GM23338 (cell line): Measurements from ENCODE around the gene SVOPL. TPM values are rescaled to one million over a fixed set of nuclear protein-coding genes. Genes with fewer than 3 reads are reported as not detected.

Experiments used
- ATAC-seq: fragments of 200-7000 bp; cut with Tn5 transposase; 3 replicates; pipeline ENCODE4 v1.9.1; 2020
- DNase-seq: peaks from one replicate; pipeline ENCODE4 v3.0.0-alpha.2; 2015; ENCODE audit warnings: low spot score
- H2AFZ ChIP-seq: fragments of 200-600 bp; sonication (generic); 2 replicates; pipeline ENCODE4 v1.8.0; 2016; ENCODE audit warnings: antibody characterized with exemption, mild to moderate bottlenecking, moderate library complexity
- H3F3A ChIP-seq: fragments of 200-600 bp; sonication (generic); replicated peaks from 2 replicates; pipeline ENCODE4 v1.8.0; 2017; ENCODE audit warnings: antibody characterized with exemption, mixed run types, low read depth
- H3K27ac ChIP-seq: fragments of 200-600 bp; sonication (generic); 2 replicates; pipeline ENCODE4 v1.6.1; 2016; ENCODE audit warnings: low read depth
- H3K27me3 ChIP-seq: fragments of 200-600 bp; sonication (generic); 2 replicates; pipeline ENCODE4 v1.8.0; 2016; ENCODE audit warnings: mild to moderate bottlenecking, mixed run types, moderate library complexity; ENCODE audit not compliant: insufficient read depth
- H3K36me3 ChIP-seq: fragments of 200-600 bp; sonication (generic); 2 replicates; pipeline ENCODE4 v1.8.0; 2016; ENCODE audit warnings: mild to moderate bottlenecking; ENCODE audit not compliant: insufficient read depth
- H3K4me1 ChIP-seq: fragments of 200-600 bp; sonication (generic); 2 replicates; pipeline ENCODE4 v1.8.0; 2016; ENCODE audit warnings: mild to moderate bottlenecking, moderate library complexity; ENCODE audit not compliant: insufficient read depth
- H3K4me2 ChIP-seq: fragments of 200-600 bp; sonication (generic); 2 replicates; pipeline ENCODE4 v1.7.1; 2017; ENCODE audit warnings: mixed run types
- H3K4me3 ChIP-seq: fragments of 200-600 bp; sonication (generic); 2 replicates; pipeline ENCODE4 v1.6.1; 2016; ENCODE audit warnings: mixed run types
- H3K79me2 ChIP-seq: fragments of 200-600 bp; sonication (generic); replicated peaks from 2 replicates; pipeline ENCODE4 v1.8.0; 2017; ENCODE audit warnings: mild to moderate bottlenecking; ENCODE audit not compliant: insufficient read depth
- H3K9me2 ChIP-seq: fragments of 200-600 bp; sonication (generic); 2 replicates; pipeline ENCODE4 v1.8.0; 2017; ENCODE audit not compliant: insufficient read depth
- H4K20me1 ChIP-seq: fragments of 200-600 bp; sonication (generic); replicated peaks from 2 replicates; pipeline ENCODE4 v1.8.0; 2017; ENCODE audit warnings: mild to moderate bottlenecking; ENCODE audit not compliant: insufficient read depth
- H3K27ac Mint-ChIP-seq: 2 replicates; pipeline ENCODE4 v1.8.0; 2020; ENCODE audit warnings: inconsistent platforms, mild to moderate bottlenecking, moderate library complexity, mixed read lengths
- H3K27me3 Mint-ChIP-seq: 3 replicates; pipeline ENCODE4 v1.8.0; 2022; ENCODE audit warnings: low read depth, mild to moderate bottlenecking, moderate library complexity, mixed read lengths, inconsistent platforms; ENCODE audit not compliant: insufficient read depth, poor library complexity
- H3K36me3 Mint-ChIP-seq: 3 replicates; pipeline ENCODE4 v1.8.0; 2021; ENCODE audit warnings: low read depth, mild to moderate bottlenecking, inconsistent platforms, moderate library complexity, mixed read lengths
- H3K4me1 Mint-ChIP-seq: 3 replicates; pipeline ENCODE4 v1.8.0; 2020; ENCODE audit warnings: mild to moderate bottlenecking, inconsistent platforms, mixed read lengths
- H3K4me3 Mint-ChIP-seq: 3 replicates; pipeline ENCODE4 v1.8.0; 2021; ENCODE audit warnings: moderate library complexity, mild to moderate bottlenecking, inconsistent platforms, mixed read lengths
- H3K9me3 Mint-ChIP-seq: 3 replicates; pipeline ENCODE4 v1.8.0; 2020; ENCODE audit warnings: moderate library complexity, mild to moderate bottlenecking, inconsistent platforms, mixed read lengths
- CREB1 ChIP-seq: fragments of 250-450 bp; sonication (Bioruptor Pico); IDR thresholded peaks from 2 replicates; pipeline ENCODE4 v1.5.0; 2020; ENCODE audit warnings: low read depth, mild to moderate bottlenecking, moderate library complexity
- CTCF ChIP-seq, 2 experiments: fragments of 200-600 bp in 1 of 2; sonication (generic) in 1 of 2; conservative IDR thresholded peaks; 2 replicates each; pipeline versions ENCODE4 v1.5.1 to v1.6.1; 2016 to 2017; ENCODE audit warnings: antibody characterized with exemption in 2 of 2, low read depth in 2 of 2, mild to moderate bottlenecking in 2 of 2, moderate library complexity in 1 of 2
- EZH2 ChIP-seq: fragments of 200-600 bp; sonication (generic); IDR thresholded peaks from one replicate; pipeline ENCODE4 v1.8.0; 2017; ENCODE audit warnings: antibody characterized with exemption, mild to moderate bottlenecking, low read depth; ENCODE audit not compliant: unreplicated experiment
- EZH2phosphoT487 ChIP-seq: fragments of 200-600 bp; sonication (generic); IDR thresholded peaks from one replicate; pipeline ENCODE4 v1.8.1; 2018; ENCODE audit warnings: antibody characterized with exemption; ENCODE audit not compliant: unreplicated experiment
- JUNB ChIP-seq: IDR thresholded peaks from one replicate; pipeline ENCODE4 v1.6.1; 2016; ENCODE audit warnings: antibody characterized with exemption; ENCODE audit not compliant: unreplicated experiment
- NANOG ChIP-seq: IDR thresholded peaks from 2 replicates; pipeline ENCODE4 v1.6.1; 2016; ENCODE audit warnings: antibody characterized with exemption, borderline replicate concordance
- POLR2AphosphoS5 ChIP-seq: IDR thresholded peaks from 2 replicates; pipeline ENCODE4 v1.6.1; 2016; ENCODE audit warnings: antibody characterized with exemption, low read depth
- REST ChIP-seq: IDR thresholded peaks from one replicate; pipeline ENCODE4 v1.6.1; 2018; ENCODE audit warnings: antibody characterized with exemption; ENCODE audit not compliant: unreplicated experiment
- STAT1 ChIP-seq: IDR thresholded peaks from one replicate; pipeline ENCODE4 v1.6.1; 2016; ENCODE audit warnings: antibody characterized with exemption; ENCODE audit not compliant: unreplicated experiment
- ZNF114 ChIP-seq: fragments of 250-450 bp; sonication (Bioruptor Pico); IDR thresholded peaks from 2 replicates; pipeline ENCODE4 v1.5.0; 2020; ENCODE audit warnings: mild to moderate bottlenecking, moderate library complexity
- ZNF331 ChIP-seq: fragments of 250-450 bp; sonication (Bioruptor Pico); IDR thresholded peaks from 2 replicates; pipeline ENCODE4 v1.5.0; 2020; ENCODE audit warnings: low read depth, mild to moderate bottlenecking, moderate library complexity
- polyA plus RNA-seq: library from polyadenylated mRNA; unstranded; fragments of >200 nt; fragmentation: Nextera tagmentation; extraction: Ambion mirVana; gene quantifications from 2 replicates; pipeline ENCODE4 v1.2.1, GENCODE V29; 2016
- total RNA-seq: library from RNA; depleted of rRNA; stranded (reverse); fragments of >200 nt; shearing (Covaris generic); gene quantifications from 2 replicates; pipeline ENCODE4 v1.2.3, GENCODE V29; 2014
- TF ChIP-seq, protein P1 (sequence below): fragments of 250-450 bp; sonication (Bioruptor Pico); IDR thresholded peaks from 2 replicates; pipeline ENCODE4 v1.5.0; 2020; ENCODE audit warnings: mild to moderate bottlenecking, moderate library complexity
- TF ChIP-seq, protein P2 (sequence below): IDR thresholded peaks from 2 replicates; pipeline ENCODE4 v1.6.1; 2016; ENCODE audit warnings: antibody characterized with exemption

SVOPL gene
- total and polyA plus RNA-seq, 2 experiments from 2014 or later = 1.4 to 2.1 TPM

DNA sequence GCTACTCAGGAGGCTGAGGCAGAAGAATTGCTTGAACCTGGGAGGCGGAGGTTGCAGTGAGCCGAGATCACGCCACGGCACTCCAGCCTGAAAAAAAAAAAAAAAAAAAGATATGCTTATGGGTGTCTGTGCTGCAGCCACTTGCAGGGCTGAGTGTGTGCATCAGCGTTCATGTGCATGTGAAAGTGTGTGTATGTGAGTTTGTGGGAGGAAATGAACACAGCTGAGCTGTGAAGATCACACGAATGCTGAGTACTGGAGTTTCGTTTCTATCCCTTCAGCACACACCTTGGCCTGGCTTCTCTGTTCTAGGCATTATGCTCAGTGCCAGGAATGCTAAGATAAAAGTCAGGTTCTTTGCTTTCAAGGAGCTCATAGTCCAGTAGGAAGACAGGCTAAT is 12.0 kb upstream of the SVOPL start:
- Mint-ChIP-seq H3K4me3 (no peak overlapping the region), H3K36me3 (no peaks in the 10 kb centered on the region; the same call in 2 of the 3 replicates), H3K27me3 (peaks cover 3% of the 10 kb centered on the region), H3K9me3 (no peaks in the 10 kb centered on the region; the same call in 2 of the 3 replicates), H3K27ac (no peak overlapping the region), H3K4me1 (peaks cover 5% of the 10 kb centered on the region; the same call in 1 of the 3 replicates)
- Histone ChIP-seq H2AFZ (no peak overlapping the region), H3K4me1 (no peaks in the 10 kb centered on the region), H3F3A (no peaks in the 10 kb centered on the region), H3K36me3 (no peaks in the 10 kb centered on the region), H3K27me3 (no peaks in the 10 kb centered on the region), H3K79me2 (no peaks in the 10 kb centered on the region), H3K9me2 (no peaks in the 10 kb centered on the region), H3K4me3 (no peak overlapping the region), H3K27ac (no peak overlapping the region), H3K4me2 (no peak overlapping the region), H4K20me1 (no peaks in the 10 kb centered on the region)
- TF ChIP-seq POLR2AphosphoS5 (no peak), JUNB (no peak), ZNF114 (CRISPR knock-in tag) (no peak), CTCF (conservative IDR thresholded peaks at IDR 0.05; ENCODE audit: low read depth in 2 of 2) (no peak), CREB1 (CRISPR knock-in tag) (no peak), ZNF331 (CRISPR knock-in tag) (no peak), STAT1 (no peak), EZH2 (no peak), REST (no peak), NANOG (no peak), EZH2phosphoT487 (no peak)
- TF ChIP-seq, protein P1, sequence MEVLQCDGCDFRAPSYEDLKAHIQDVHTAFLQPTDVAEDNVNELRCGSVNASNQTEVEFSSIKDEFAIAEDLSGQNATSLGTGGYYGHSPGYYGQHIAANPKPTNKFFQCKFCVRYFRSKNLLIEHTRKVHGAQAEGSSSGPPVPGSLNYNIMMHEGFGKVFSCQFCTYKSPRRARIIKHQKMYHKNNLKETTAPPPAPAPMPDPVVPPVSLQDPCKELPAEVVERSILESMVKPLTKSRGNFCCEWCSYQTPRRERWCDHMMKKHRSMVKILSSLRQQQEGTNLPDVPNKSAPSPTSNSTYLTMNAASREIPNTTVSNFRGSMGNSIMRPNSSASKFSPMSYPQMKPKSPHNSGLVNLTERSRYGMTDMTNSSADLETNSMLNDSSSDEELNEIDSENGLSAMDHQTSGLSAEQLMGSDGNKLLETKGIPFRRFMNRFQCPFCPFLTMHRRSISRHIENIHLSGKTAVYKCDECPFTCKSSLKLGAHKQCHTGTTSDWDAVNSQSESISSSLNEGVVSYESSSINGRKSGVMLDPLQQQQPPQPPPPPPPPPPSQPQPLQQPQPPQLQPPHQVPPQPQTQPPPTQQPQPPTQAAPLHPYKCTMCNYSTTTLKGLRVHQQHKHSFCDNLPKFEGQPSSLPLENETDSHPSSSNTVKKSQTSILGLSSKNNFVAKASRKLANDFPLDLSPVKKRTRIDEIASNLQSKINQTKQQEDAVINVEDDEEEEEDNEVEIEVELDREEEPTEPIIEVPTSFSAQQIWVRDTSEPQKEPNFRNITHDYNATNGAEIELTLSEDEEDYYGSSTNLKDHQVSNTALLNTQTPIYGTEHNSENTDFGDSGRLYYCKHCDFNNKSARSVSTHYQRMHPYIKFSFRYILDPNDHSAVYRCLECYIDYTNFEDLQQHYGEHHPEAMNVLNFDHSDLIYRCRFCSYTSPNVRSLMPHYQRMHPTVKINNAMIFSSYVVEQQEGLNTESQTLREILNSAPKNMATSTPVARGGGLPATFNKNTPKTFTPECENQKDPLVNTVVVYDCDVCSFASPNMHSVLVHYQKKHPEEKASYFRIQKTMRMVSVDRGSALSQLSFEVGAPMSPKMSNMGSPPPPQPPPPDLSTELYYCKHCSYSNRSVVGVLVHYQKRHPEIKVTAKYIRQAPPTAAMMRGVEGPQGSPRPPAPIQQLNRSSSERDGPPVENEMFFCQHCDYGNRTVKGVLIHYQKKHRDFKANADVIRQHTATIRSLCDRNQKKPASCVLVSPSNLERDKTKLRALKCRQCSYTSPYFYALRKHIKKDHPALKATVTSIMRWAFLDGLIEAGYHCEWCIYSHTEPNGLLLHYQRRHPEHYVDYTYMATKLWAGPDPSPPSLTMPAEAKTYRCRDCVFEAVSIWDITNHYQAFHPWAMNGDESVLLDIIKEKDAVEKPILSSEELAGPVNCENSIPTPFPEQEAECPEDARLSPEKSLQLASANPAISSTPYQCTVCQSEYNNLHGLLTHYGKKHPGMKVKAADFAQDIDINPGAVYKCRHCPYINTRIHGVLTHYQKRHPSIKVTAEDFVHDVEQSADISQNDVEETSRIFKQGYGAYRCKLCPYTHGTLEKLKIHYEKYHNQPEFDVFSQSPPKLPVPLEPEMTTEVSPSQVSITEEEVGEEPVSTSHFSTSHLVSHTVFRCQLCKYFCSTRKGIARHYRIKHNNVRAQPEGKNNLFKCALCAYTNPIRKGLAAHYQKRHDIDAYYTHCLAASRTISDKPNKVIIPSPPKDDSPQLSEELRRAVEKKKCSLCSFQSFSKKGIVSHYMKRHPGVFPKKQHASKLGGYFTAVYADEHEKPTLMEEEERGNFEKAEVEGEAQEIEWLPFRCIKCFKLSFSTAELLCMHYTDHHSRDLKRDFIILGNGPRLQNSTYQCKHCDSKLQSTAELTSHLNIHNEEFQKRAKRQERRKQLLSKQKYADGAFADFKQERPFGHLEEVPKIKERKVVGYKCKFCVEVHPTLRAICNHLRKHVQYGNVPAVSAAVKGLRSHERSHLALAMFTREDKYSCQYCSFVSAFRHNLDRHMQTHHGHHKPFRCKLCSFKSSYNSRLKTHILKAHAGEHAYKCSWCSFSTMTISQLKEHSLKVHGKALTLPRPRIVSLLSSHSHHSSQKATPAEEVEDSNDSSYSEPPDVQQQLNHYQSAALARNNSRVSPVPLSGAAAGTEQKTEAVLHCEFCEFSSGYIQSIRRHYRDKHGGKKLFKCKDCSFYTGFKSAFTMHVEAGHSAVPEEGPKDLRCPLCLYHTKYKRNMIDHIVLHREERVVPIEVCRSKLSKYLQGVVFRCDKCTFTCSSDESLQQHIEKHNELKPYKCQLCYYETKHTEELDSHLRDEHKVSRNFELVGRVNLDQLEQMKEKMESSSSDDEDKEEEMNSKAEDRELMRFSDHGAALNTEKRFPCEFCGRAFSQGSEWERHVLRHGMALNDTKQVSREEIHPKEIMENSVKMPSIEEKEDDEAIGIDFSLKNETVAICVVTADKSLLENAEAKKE (CRISPR knock-in tag) = no peak
- TF ChIP-seq, protein P2, sequence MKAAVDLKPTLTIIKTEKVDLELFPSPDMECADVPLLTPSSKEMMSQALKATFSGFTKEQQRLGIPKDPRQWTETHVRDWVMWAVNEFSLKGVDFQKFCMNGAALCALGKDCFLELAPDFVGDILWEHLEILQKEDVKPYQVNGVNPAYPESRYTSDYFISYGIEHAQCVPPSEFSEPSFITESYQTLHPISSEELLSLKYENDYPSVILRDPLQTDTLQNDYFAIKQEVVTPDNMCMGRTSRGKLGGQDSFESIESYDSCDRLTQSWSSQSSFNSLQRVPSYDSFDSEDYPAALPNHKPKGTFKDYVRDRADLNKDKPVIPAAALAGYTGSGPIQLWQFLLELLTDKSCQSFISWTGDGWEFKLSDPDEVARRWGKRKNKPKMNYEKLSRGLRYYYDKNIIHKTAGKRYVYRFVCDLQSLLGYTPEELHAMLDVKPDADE = no peak
- no peak for DNase-seq
- no peak for ATAC-seq
